Activated naive CD8-positive, alpha-beta T cell treated with anti-CD3 and anti-CD28 coated beads for 36 hours (primary cell): Measurements from ENCODE around the gene SLC22A14. TPM values are rescaled to one million over a fixed set of nuclear protein-coding genes. Genes with fewer than 3 reads are reported as not detected.

Experiments used
- DNase-seq: peaks from one replicate; pipeline ENCODE4 v3.0.0; 2021
- H3K27ac Mint-ChIP-seq: one replicate; pipeline ENCODE4 v1.8.0; 2022; ENCODE audit warnings: mild to moderate bottlenecking, moderate library complexity, mixed read lengths
- H3K27me3 Mint-ChIP-seq: one replicate; pipeline ENCODE4 v1.8.0; 2022; ENCODE audit warnings: mild to moderate bottlenecking, mixed read lengths
- H3K36me3 Mint-ChIP-seq: one replicate; pipeline ENCODE4 v1.8.0; 2021; ENCODE audit warnings: mild to moderate bottlenecking, mixed read lengths
- H3K4me1 Mint-ChIP-seq: one replicate; pipeline ENCODE4 v1.8.0; 2021; ENCODE audit warnings: mixed read lengths
- H3K4me3 Mint-ChIP-seq: one replicate; pipeline ENCODE4 v1.8.0; 2022; ENCODE audit warnings: mild to moderate bottlenecking, moderate library complexity, mixed read lengths
- H3K9me3 Mint-ChIP-seq: one replicate; pipeline ENCODE4 v1.8.0; 2022; ENCODE audit warnings: mixed read lengths
- total RNA-seq, 2 experiments: library from RNA; stranded (reverse); gene quantifications; one replicate each; pipeline ENCODE4 v1.2.3, GENCODE V29; 2021

Gene SLC22A14
- total RNA-seq, 2 experiments from 2014 or later, result not detected

- Mint-ChIP-seq H3K27ac (no peak overlapping the region), H3K4me3 (no peak overlapping the region), H3K27me3 (no peaks in the 10 kb centered on the region), H3K9me3 (no peaks in the 10 kb centered on the region), H3K4me1 (peaks cover 4% of the 10 kb centered on the region), H3K36me3 (no peaks in the 10 kb centered on the region)
- DNase-seq, result no peak
These were observed 52.3 kb downstream of the SLC22A14 start for GRCh38 chr3:38334142-38335055.

- no peaks in the 10 kb centered on the region for H3K9me3 Mint-ChIP-seq
- H3K4me3 Mint-ChIP-seq, result no peak overlapping the region
- no peak overlapping the region for H3K27ac Mint-ChIP-seq
- no peak for DNase-seq
- H3K27me3 Mint-ChIP-seq, result no peaks in the 10 kb centered on the region
- peaks cover 4% of the 10 kb centered on the region for H3K4me1 Mint-ChIP-seq
- H3K36me3 Mint-ChIP-seq, result no peaks in the 10 kb centered on the region
These were observed 53.2 kb downstream of the SLC22A14 start for GRCh38 chr3:38335263-38335662.

GRCh38 chr3:38337703-38338102, 55.6 kb downstream of the SLC22A14 start:
- no peak overlapping the region for H3K27ac Mint-ChIP-seq
- H3K36me3 Mint-ChIP-seq, result no peaks in the 10 kb centered on the region
- no peaks in the 10 kb centered on the region for H3K27me3 Mint-ChIP-seq
- no peak for DNase-seq
- H3K4me1 Mint-ChIP-seq, result peaks cover 4% of the 10 kb centered on the region
- H3K9me3 Mint-ChIP-seq, result no peaks in the 10 kb centered on the region
- no peak overlapping the region for H3K4me3 Mint-ChIP-seq

- H3K4me3 Mint-ChIP-seq, result no peak overlapping the region
- H3K36me3 Mint-ChIP-seq, result no peaks in the 10 kb centered on the region
- H3K27me3 Mint-ChIP-seq, result no peaks in the 10 kb centered on the region
- H3K27ac Mint-ChIP-seq, result no peak overlapping the region
- no peaks in the 10 kb centered on the region for H3K4me1 Mint-ChIP-seq
- DNase-seq, result no peak
- H3K9me3 Mint-ChIP-seq, result no peaks in the 10 kb centered on the region
These were observed 61.9 kb downstream of the SLC22A14 start for GRCh38 chr3:38343797-38344594.

GRCh38 chr3:38345879-38346586, 63.9 kb downstream of the SLC22A14 start:
- Mint-ChIP-seq H3K4me1 (no peaks in the 10 kb centered on the region), H3K4me3 (peak overlapping the region; percentile 77), H3K27ac (peak overlapping the region; percentile 60), H3K27me3 (no peaks in the 10 kb centered on the region), H3K36me3 (no peaks in the 10 kb centered on the region), H3K9me3 (no peaks in the 10 kb centered on the region)
- no peak for DNase-seq

GRCh38 chr3:38346587-38347410, 64.7 kb downstream of the SLC22A14 start, which contains the start of gene XYLB:
Gene XYLB, plus strand, starts transcription at chr3:38346785. Its CDS starts 84 bp downstream, at chr3:38346869.
- Mint-ChIP-seq H3K4me3 (peak within 1 kb of the TSS; percentile 78), H3K27ac (peak within 1 kb of the TSS; percentile 60), H3K4me1 (no peaks in the 10 kb centered on the region), H3K36me3 (peaks cover 5% of the 10 kb centered on the region), H3K27me3 (no peaks in the 10 kb centered on the region), H3K9me3 (no peaks in the 10 kb centered on the region)
- peak; percentile 88 for DNase-seq

DNA sequence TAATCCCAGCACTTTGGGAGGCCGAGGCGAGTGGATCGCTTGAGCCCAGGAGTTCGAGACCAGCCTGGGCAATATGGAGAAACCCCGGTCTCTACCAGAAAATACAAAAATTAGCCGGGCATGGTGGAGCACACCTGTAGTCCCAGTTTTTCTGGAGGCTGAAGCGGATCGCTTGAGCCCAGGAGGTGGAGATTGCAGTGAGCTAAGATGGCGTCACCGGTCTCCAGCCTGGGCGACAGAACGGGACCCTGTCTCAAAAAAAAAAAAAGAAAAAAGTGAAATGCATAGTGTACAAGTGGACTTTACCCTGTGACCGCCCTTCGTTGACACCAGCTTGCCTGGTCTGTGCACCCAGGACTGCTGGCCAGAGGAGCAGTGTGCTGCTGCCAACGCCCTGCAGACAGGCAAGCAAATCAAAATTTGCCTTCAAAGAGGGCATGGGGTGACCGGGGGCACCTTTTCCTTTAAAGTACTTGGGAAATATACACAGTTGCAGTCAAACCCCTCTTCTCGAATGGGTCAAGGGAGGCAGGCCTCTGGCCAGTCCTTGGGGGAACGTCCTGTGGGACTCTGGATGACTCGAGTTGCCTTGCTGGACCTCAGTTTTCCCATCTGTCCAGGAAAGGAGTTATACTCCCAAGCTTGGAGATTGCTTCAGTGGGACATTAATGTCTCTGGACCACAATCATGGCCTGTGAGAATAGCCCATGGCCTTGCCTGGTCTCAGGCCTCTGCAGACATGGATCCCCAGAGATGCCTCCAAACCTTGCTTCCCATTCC, 65.5 kb downstream of the SLC22A14 start:
- H3K36me3 Mint-ChIP-seq, result peaks cover 11% of the 10 kb centered on the region
- no peak overlapping the region for H3K27ac Mint-ChIP-seq
- no peaks in the 10 kb centered on the region for H3K27me3 Mint-ChIP-seq
- H3K9me3 Mint-ChIP-seq, result no peaks in the 10 kb centered on the region
- H3K4me1 Mint-ChIP-seq, result no peaks in the 10 kb centered on the region
- peak overlapping the region; percentile 78 for H3K4me3 Mint-ChIP-seq
- no peak for DNase-seq

- H3K36me3 Mint-ChIP-seq, result peaks cover 17% of the 10 kb centered on the region
- H3K9me3 Mint-ChIP-seq, result no peaks in the 10 kb centered on the region
- H3K27me3 Mint-ChIP-seq, result no peaks in the 10 kb centered on the region
- no peak for DNase-seq
- no peak overlapping the region for H3K4me3 Mint-ChIP-seq
- no peaks in the 10 kb centered on the region for H3K4me1 Mint-ChIP-seq
- H3K27ac Mint-ChIP-seq, result no peak overlapping the region
These were observed 66.8 kb downstream of the SLC22A14 start for GRCh38 chr3:38348903-38349302.

GRCh38 chr3:38349684-38350359, 67.7 kb downstream of the SLC22A14 start:
- no peak for DNase-seq
- Mint-ChIP-seq H3K27ac (no peak overlapping the region), H3K4me1 (no peaks in the 10 kb centered on the region), H3K4me3 (no peak overlapping the region), H3K27me3 (no peaks in the 10 kb centered on the region), H3K9me3 (no peaks in the 10 kb centered on the region), H3K36me3 (peaks cover 17% of the 10 kb centered on the region)

- no peaks in the 10 kb centered on the region for H3K4me1 Mint-ChIP-seq
- no peak for DNase-seq
- H3K27me3 Mint-ChIP-seq, result no peaks in the 10 kb centered on the region
- no peak overlapping the region for H3K4me3 Mint-ChIP-seq
- H3K36me3 Mint-ChIP-seq, result peaks cover 27% of the 10 kb centered on the region
- H3K27ac Mint-ChIP-seq, result no peak overlapping the region
- no peaks in the 10 kb centered on the region for H3K9me3 Mint-ChIP-seq
These were observed 71.1 kb downstream of the SLC22A14 start for GRCh38 chr3:38353151-38353550.

GRCh38 chr3:38354588-38355330, 72.7 kb downstream of the SLC22A14 start:
- Mint-ChIP-seq H3K9me3 (no peaks in the 10 kb centered on the region), H3K27me3 (no peaks in the 10 kb centered on the region), H3K4me3 (no peak overlapping the region), H3K4me1 (no peaks in the 10 kb centered on the region), H3K36me3 (peaks cover 27% of the 10 kb centered on the region), H3K27ac (no peak overlapping the region)
- DNase-seq, result no peak

- H3K9me3 Mint-ChIP-seq, result no peaks in the 10 kb centered on the region
- H3K4me1 Mint-ChIP-seq, result peaks cover 3% of the 10 kb centered on the region
- no peak overlapping the region for H3K4me3 Mint-ChIP-seq
- DNase-seq, result no peak
- H3K36me3 Mint-ChIP-seq, result peaks cover 28% of the 10 kb centered on the region
- H3K27me3 Mint-ChIP-seq, result no peaks in the 10 kb centered on the region
- H3K27ac Mint-ChIP-seq, result no peak overlapping the region
These were observed 76.9 kb downstream of the SLC22A14 start for GRCh38 chr3:38359038-38359437.

GRCh38 chr3:38360345-38360744, 78.3 kb downstream of the SLC22A14 start:
- H3K4me1 Mint-ChIP-seq, result peaks cover 9% of the 10 kb centered on the region
- H3K4me3 Mint-ChIP-seq, result no peak overlapping the region
- peaks cover 32% of the 10 kb centered on the region for H3K36me3 Mint-ChIP-seq
- H3K27me3 Mint-ChIP-seq, result no peaks in the 10 kb centered on the region
- no peaks in the 10 kb centered on the region for H3K9me3 Mint-ChIP-seq
- H3K27ac Mint-ChIP-seq, result no peak overlapping the region
- no peak for DNase-seq
